HCT116 (cell line): Measurements from ENCODE around the gene DTWD2. TPM values are rescaled to one million over a fixed set of nuclear protein-coding genes. Genes with fewer than 3 reads are reported as not detected.

Experiments used
- ATAC-seq: fragments of 200-7000 bp; cut with Tn5 transposase; 2 replicates; pipeline ENCODE4 v1.9.1; 2020; ENCODE audit warnings: mild to moderate bottlenecking, moderate library complexity
- BruUV-seq: library from RNA; stranded (reverse); fragments of 400-500 nt; replicated peaks from 2 replicates; lab custom pipeline; 2021; lab: Mats Ljungman, UMichigan
- CTCF ChIA-PET: fragments of 300-600 bp; sonication (Branson Sonifier 250); formaldehyde crosslinking; loops from one replicate; lab custom pipeline; 2021; ENCODE audit warnings: antibody characterized with exemption; lab: Charles Lee
- POLR2A ChIA-PET: fragments of 300-600, 350-600 bp; sonication (Branson Sonifier 250); formaldehyde crosslinking; loops from one replicate; lab custom pipeline; 2021; ENCODE audit warnings: antibody characterized with exemption; lab: Charles Lee
- RAD21 ChIA-PET, 2 experiments: fragments of 300-600 bp; sonication (Branson Sonifier 250); formaldehyde crosslinking; loops; one replicate each; lab custom pipeline; 2023; ENCODE audit warnings: low total read pairs in 2 of 2; ENCODE audit not compliant: uncharacterized antibody in 2 of 2, unreplicated experiment in 2 of 2, low non-redundant PET in 1 of 2; lab: Charles Lee
- DNase-seq: peaks from one replicate; pipeline ENCODE4 v3.0.0-alpha.2; 2010; ENCODE audit warnings: low read depth, low spot score
- H2AFZ ChIP-seq: fragments of 200-600 bp; shearing (Covaris generic), sonication (generic); 2 replicates; pipeline ENCODE4 v1.6.1; 2017; ENCODE audit warnings: low read depth, mixed run types, mixed read lengths, antibody characterized with exemption, low read length; ENCODE audit not compliant: poor library complexity, severe bottlenecking
- H3K27ac ChIP-seq: 2 replicates; pipeline ENCODE4 v1.5.1; 2012; ENCODE audit warnings: low read depth, low read length
- H3K27me3 ChIP-seq: fragments of 200-600 bp; sonication (generic); 2 replicates; pipeline ENCODE4 v1.6.1; 2016; ENCODE audit warnings: mixed run types, low read length, mixed read lengths; ENCODE audit not compliant: insufficient read depth
- H3K36me3 ChIP-seq, 2 experiments: fragments of 200-500 bp in 1 of 2; fragments of 200-600 bp in 1 of 2; sonication (Bioruptor generic) in 1 of 2; sonication (generic) in 1 of 2; 2 replicates each; pipeline versions ENCODE4 v1.5.1 to v1.6.1; 2014 to 2016; ENCODE audit warnings: low read length in 2 of 2, inconsistent platforms in 1 of 2, mixed read lengths in 1 of 2, mixed run types in 1 of 2; ENCODE audit not compliant: insufficient read depth in 2 of 2, control insufficient read depth in 1 of 2
- H3K4me1 ChIP-seq, 2 experiments: fragments of 200-600 bp in 1 of 2; sonication (generic) in 1 of 2; 2 replicates each; pipeline versions ENCODE4 v1.5.1 to v1.6.1; 2012 to 2017; ENCODE audit warnings: low read length in 2 of 2, inconsistent platforms in 1 of 2, mild to moderate bottlenecking in 1 of 2, mixed read lengths in 1 of 2, mixed run types in 1 of 2, moderate library complexity in 1 of 2; ENCODE audit not compliant: insufficient read depth in 2 of 2, control insufficient read depth in 1 of 2
- H3K4me2 ChIP-seq: fragments of 200-600 bp; sonication (generic); 2 replicates; pipeline ENCODE4 v1.6.1; 2017; ENCODE audit warnings: mixed run types, low read length, mixed read lengths
- H3K4me3 ChIP-seq, 2 experiments: fragments of 200-600 bp in 1 of 2; sonication (generic) in 1 of 2; replicated peaks in 1 of 2; 2 replicates each; pipeline ENCODE4 v1.5.1; 2011 to 2016; ENCODE audit warnings: low read length in 2 of 2, control low read depth in 1 of 2, low read depth in 1 of 2, mild to moderate bottlenecking in 1 of 2, mixed read lengths in 1 of 2, mixed run types in 1 of 2
- H3K79me2 ChIP-seq: fragments of 200-600 bp; sonication (generic); 2 replicates; pipeline ENCODE4 v1.6.1; 2017; ENCODE audit warnings: mild to moderate bottlenecking, mixed run types, low read length, moderate library complexity, mixed read lengths; ENCODE audit not compliant: insufficient read depth
- H3K9ac ChIP-seq: fragments of 200-600 bp; sonication (generic); 2 replicates; pipeline ENCODE4 v1.6.1; 2016; ENCODE audit warnings: low read length, mixed read lengths
- H3K9me2 ChIP-seq: fragments of 200-600 bp; sonication (generic), shearing (Covaris generic); 2 replicates; pipeline ENCODE4 v1.6.1; 2017; ENCODE audit warnings: mixed run types, mild to moderate bottlenecking, moderate library complexity; ENCODE audit not compliant: insufficient read depth
- H3K9me3 ChIP-seq, 2 experiments: fragments of 200-500 bp in 1 of 2; fragments of 200-600 bp in 1 of 2; sonication (Bioruptor generic) in 1 of 2; sonication (generic) in 1 of 2; 2 replicates each; pipeline ENCODE4 v1.6.1; 2014 to 2017; ENCODE audit warnings: low read length in 2 of 2, mixed read lengths in 2 of 2, inconsistent platforms in 1 of 2, low read depth in 1 of 2, mild to moderate bottlenecking in 1 of 2, mixed run types in 1 of 2, moderate library complexity in 1 of 2; ENCODE audit not compliant: control insufficient read depth in 1 of 2, insufficient read depth in 1 of 2
- H4K20me1 ChIP-seq: fragments of 200-600 bp; sonication (generic), shearing (Covaris generic); 2 replicates; pipeline ENCODE4 v1.6.1; 2017; ENCODE audit warnings: mixed run types, mild to moderate bottlenecking, moderate library complexity; ENCODE audit not compliant: insufficient read depth
- ATF3 ChIP-seq: IDR thresholded peaks from 2 replicates; pipeline ENCODE4 v1.6.1; 2012
- CBX3 ChIP-seq: IDR thresholded peaks from 2 replicates; pipeline ENCODE4 v1.6.1; 2012; ENCODE audit warnings: low read depth
- CEBPB ChIP-seq: IDR thresholded peaks from 2 replicates; pipeline ENCODE4 v1.6.1; 2012; ENCODE audit warnings: low read depth
- ELF1 ChIP-seq: IDR thresholded peaks from 2 replicates; pipeline ENCODE4 v1.6.1; 2012; ENCODE audit warnings: low read depth, borderline replicate concordance
- EZH2phosphoT487 ChIP-seq: fragments of 200-600 bp; IDR thresholded peaks from 2 replicates; pipeline ENCODE4 v1.6.1; 2018; ENCODE audit warnings: antibody characterized with exemption, borderline replicate concordance
- JUND ChIP-seq: IDR thresholded peaks from 2 replicates; pipeline ENCODE4 v1.6.1; 2012
- MAX ChIP-seq: IDR thresholded peaks from 2 replicates; pipeline ENCODE4 v1.6.1; 2012
- RAD21 ChIP-seq: IDR thresholded peaks from 2 replicates; pipeline ENCODE4 v1.6.1; 2012; ENCODE audit warnings: low read depth, mild to moderate bottlenecking
- REST ChIP-seq: IDR thresholded peaks from 2 replicates; pipeline ENCODE4 v1.6.1; 2012; ENCODE audit warnings: low read depth
- SP1 ChIP-seq: IDR thresholded peaks from 2 replicates; pipeline ENCODE4 v1.6.1; 2012; ENCODE audit warnings: low read depth
- SRF ChIP-seq: IDR thresholded peaks from 2 replicates; pipeline ENCODE4 v1.6.1; 2012; ENCODE audit warnings: low read depth
- ZBTB33 ChIP-seq: IDR thresholded peaks from 2 replicates; pipeline ENCODE4 v1.6.1; 2011; ENCODE audit warnings: mild to moderate bottlenecking, low read length, moderate library complexity; ENCODE audit not compliant: insufficient replicate concordance; ENCODE audit errors: extremely low read depth
- ZFX ChIP-seq: fragments of 450-650 bp; IDR thresholded peaks from 2 replicates; pipeline ENCODE4 v1.6.1; 2017
- ZNF274 ChIP-seq: fragments of 200-500 bp; sonication (Bioruptor generic); IDR thresholded peaks from 2 replicates; pipeline ENCODE4 v1.6.1; 2014; ENCODE audit warnings: mild to moderate bottlenecking, low read depth, low read length, inconsistent platforms
- intact Hi-C: fragments of 100-400 bp; cut with micrococcal nuclease; formaldehyde crosslinking; loops from 2 replicates; pipeline ENCODE4 v1.10.0; 2022
- total RNA-seq: library from RNA; stranded (reverse); gene quantifications from one replicate; pipeline ENCODE4 v1.2.1, GENCODE V29; 2021; ENCODE audit not compliant: unreplicated experiment

The DTWD2 gene
- total RNA-seq, 1 experiment from 2014 or later: 5.2 TPM

GRCh38 chr5:118875131-118875530 is 113.2 kb downstream of the DTWD2 start:
- Histone ChIP-seq H2AFZ (no peak overlapping the region), H3K4me1 (no peaks in the 10 kb centered on the region), H3K9ac (no peak overlapping the region), H3K9me3 (no peaks in the 10 kb centered on the region; a peak in 1 of 4 replicates), H3K27ac (no peak overlapping the region), H3K27me3 (no peaks in the 10 kb centered on the region), H3K4me2 (no peak overlapping the region), H3K9me2 (no peaks in the 10 kb centered on the region), H3K4me3 (no peak overlapping the region), H3K79me2 (no peaks in the 10 kb centered on the region), H4K20me1 (no peaks in the 10 kb centered on the region), H3K36me3 (no peaks in the 10 kb centered on the region)
- TF ChIP-seq SP1 (no peak), ZFX (no peak), ATF3 (no peak), RAD21 (no peak)
- ATAC-seq (no peak), DNase-seq (no peak)
- ChIA-PET CTCF (no interaction called here), RAD21 (no interaction called here), POLR2A (no interaction called here)
- no TSS peak for BruUV-seq
- intact Hi-C loops: no loop called here

GRCh38 chr5:118873417-118873816 is 114.9 kb downstream of the DTWD2 start:
- no peaks in the 10 kb centered on the region; a peak in 1 of 4 replicates for H3K9me3 ChIP-seq
- no peak overlapping the region for H3K4me2 ChIP-seq
- H3K36me3 ChIP-seq: no peaks in the 10 kb centered on the region
- intact Hi-C loops: no loop called here
- ChIA-PET CTCF (no interaction called here), RAD21 (no interaction called here), POLR2A (no interaction called here)
- H3K9me2 ChIP-seq: no peaks in the 10 kb centered on the region
- no TSS peak for BruUV-seq
- DNase-seq (no peak), ATAC-seq (no peak)
- H3K4me1 ChIP-seq: no peaks in the 10 kb centered on the region
- no peak overlapping the region for H3K27ac ChIP-seq
- H3K9ac ChIP-seq: no peak overlapping the region
- H3K79me2 ChIP-seq: no peaks in the 10 kb centered on the region
- H2AFZ ChIP-seq: no peak overlapping the region
- H4K20me1 ChIP-seq: no peaks in the 10 kb centered on the region
- H3K27me3 ChIP-seq: no peaks in the 10 kb centered on the region
- no peak overlapping the region for H3K4me3 ChIP-seq
- TF ChIP-seq EZH2phosphoT487 (no peak), SRF (no peak), REST (no peak), CBX3 (no peak), ZFX (no peak), SP1 (no peak), ZBTB33 (no peak), CEBPB (no peak), MAX (no peak), JUND (no peak), ZNF274 (no peak), RAD21 (no peak), ELF1 (no peak)
